ENCODE results near the gene ANKDD1A. TPM values are rescaled to one million over a fixed set of nuclear protein-coding genes. Genes with fewer than 3 reads are reported as not detected.
A peak's percentile ranks its signal among the peaks of the same experiment; 100 is the strongest.

ANKDD1A gene
- total RNA-seq, 4 donors from 2014 or later = 0.45 to 7.8 (median 2.4) TPM

DNA sequence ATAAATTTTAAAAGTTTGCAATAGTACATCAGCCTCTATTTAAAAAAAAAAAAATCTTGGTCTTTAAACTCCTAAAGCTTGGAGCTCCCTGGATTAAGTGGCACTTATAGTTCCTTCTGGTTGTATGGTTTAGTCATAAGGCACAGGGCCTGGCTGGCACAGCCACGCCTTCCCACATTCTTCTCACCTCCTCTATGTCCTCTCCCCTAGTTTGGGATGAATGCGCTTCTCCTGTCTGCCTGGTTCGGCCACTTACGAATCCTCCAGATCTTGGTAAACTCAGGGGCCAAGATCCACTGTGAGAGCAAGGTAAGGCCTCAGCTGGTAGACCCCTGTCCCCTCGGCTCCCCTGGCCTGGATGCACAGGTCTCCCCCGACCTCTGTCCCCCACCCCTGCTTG, 10.0 kb downstream of the ANKDD1A start:
- WGBS, 2 donors = 31 to 40% methylated on average over 5 of the region's 6 CpGs
- DNase-seq = no peak
- TF ChIP-seq CTCF (IDR thresholded peaks at IDR 0.05) (no peak), POLR2A (IDR thresholded peaks at IDR 0.05) (no peak)
- intact Hi-C loops (cut with DNase I) = no loop called here
- no peaks in the 10 kb centered on the region for H3K27me3 ChIP-seq
- no peak overlapping the region for H3K4me3 ChIP-seq
- peaks cover 0 to 19% (median 3%) of the 10 kb centered on the region in 3 donors for H3K4me1 ChIP-seq
- no peaks in the 10 kb centered on the region for H3K36me3 ChIP-seq
- no peaks in the 10 kb centered on the region for H3K9me3 ChIP-seq
- peak overlapping the region in 3 of 4 donors; percentile 16 to 71 (median 66) for H3K27ac ChIP-seq

GRCh38 chr15:64923546-64923945, 11.8 kb downstream of the ANKDD1A start:
- WGBS, 2 donors = 94 to 100% methylated on average over 2 of the region's 2 CpGs
- no peak overlapping the region for H3K4me3 ChIP-seq
- no peaks in the 10 kb centered on the region for H3K27me3 ChIP-seq
- peaks cover 0 to 24% (median 3%) of the 10 kb centered on the region in 3 donors for H3K4me1 ChIP-seq
- TF ChIP-seq CTCF (IDR thresholded peaks at IDR 0.05) (no peak), POLR2A (IDR thresholded peaks at IDR 0.05) (no peak)
- intact Hi-C loops (cut with DNase I) = no loop called here
- no peaks in the 10 kb centered on the region for H3K9me3 ChIP-seq
- H3K27ac ChIP-seq = no peak overlapping the region
- no peak for DNase-seq
- H3K36me3 ChIP-seq = no peaks in the 10 kb centered on the region

DNA sequence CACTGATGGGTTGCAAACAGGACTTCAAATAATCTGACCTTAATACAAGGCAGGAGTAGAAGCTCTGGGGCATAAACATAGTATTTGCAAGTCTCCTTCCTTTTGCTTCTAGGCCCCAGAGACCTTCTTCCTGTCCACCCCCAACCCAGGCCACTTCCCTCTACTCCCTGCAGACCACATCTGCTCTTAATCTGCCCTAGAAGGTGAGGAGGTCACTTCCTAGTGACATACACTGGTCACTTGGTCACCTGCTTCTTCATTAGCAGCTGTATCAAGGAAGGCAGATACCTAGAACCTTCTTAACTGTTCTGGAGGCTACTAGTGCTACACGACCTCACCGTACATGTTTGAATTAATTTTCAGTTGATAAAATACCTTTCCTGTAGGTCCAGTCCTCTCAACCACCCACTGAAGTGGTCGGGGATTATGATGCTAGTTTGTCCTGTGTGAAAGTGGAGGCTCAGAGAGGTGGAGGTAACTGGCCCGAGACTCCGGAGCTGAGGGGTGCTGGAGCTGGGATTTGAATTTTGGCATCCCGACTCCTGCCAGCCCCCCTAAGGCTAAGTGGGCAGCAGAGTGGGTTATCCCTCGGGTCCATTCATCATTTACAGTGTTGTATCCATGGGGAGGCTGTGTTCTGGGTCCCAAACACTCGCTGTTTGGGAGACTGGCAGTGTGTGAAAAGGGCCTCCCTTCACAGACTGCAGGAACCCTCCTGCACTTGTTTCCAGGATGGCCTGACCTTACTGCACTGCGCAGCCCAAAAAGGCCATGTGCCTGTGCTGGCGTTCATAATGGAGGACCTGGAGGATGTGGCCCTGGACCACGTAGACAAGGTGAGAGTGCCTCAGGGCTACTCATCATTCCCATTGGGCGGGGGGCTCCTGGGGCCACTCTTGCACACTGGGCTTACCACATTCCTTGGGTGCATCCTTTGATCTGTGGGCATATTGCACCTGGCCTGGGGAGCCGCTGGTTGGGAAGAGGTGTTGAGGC, 13.9 kb downstream of the ANKDD1A start:
- Histone ChIP-seq H3K36me3 (no peaks in the 10 kb centered on the region), H3K4me1 (peaks cover 0 to 30% (median 3%) of the 10 kb centered on the region in 3 donors), H3K9me3 (no peaks in the 10 kb centered on the region), H3K27ac (no peak overlapping the region), H3K27me3 (no peaks in the 10 kb centered on the region), H3K4me3 (no peak overlapping the region)
- intact Hi-C loops (cut with DNase I) = no loop called here
- 88 to 91% methylated on average over 8 to 11 of the region's 13 CpGs for WGBS, 2 donors
- no peak for DNase-seq
- no peak for TF ChIP-seq POLR2A (IDR thresholded peaks at IDR 0.05)
- TF ChIP-seq CTCF (IDR thresholded peaks at IDR 0.05) = no peak

- DNase-seq = no peak
- intact Hi-C loops (cut with DNase I) = no loop called here
- H3K4me1 ChIP-seq = peaks cover 0 to 22% (median 3%) of the 10 kb centered on the region in 3 donors
- H3K27ac ChIP-seq = no peak overlapping the region
- H3K27me3 ChIP-seq = no peaks in the 10 kb centered on the region
- no peaks in the 10 kb centered on the region for H3K9me3 ChIP-seq
- 92 to 93% methylated on average over 6 to 8 of the region's 8 CpGs for WGBS, 2 donors
- H3K36me3 ChIP-seq = peaks cover 0 to 4% (median 0%) of the 10 kb centered on the region in 3 donors
- TF ChIP-seq CTCF (IDR thresholded peaks at IDR 0.05) (no peak), POLR2A (IDR thresholded peaks at IDR 0.05) (no peak)
- no peak overlapping the region for H3K4me3 ChIP-seq
These were observed 15.0 kb downstream of the ANKDD1A start for GRCh38 chr15:64926661-64927060.

DNA sequence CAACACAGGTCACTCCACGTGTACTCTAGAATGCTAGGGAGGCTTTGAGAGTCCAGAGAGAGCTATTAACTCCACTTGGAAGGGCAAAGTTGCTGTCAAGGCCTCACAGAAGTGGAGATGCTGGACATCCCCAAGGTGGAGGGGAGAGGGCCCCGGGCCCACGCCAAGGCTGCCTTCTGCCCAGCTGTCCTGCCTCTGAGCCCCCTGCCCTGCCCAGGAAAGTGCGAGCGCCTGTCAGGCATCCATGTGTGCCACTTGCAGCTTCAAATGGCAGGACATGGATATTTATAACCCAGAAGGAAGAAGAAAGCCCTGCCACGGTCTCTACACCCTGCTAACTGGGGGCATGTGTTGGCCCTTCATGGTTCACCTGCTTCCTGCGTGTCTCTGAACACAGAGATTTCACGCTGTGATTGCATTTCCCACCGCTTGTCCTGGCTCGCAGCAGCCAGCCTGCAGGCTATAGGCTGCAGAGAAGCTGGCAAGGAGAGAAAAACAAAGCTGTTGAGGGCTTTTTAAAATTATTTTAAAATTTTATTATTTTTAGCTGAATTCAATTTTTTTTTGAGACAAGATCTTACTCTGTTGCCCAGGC, 17.0 kb downstream of the ANKDD1A start:
- Histone ChIP-seq H3K9me3 (no peaks in the 10 kb centered on the region), H3K27me3 (no peaks in the 10 kb centered on the region), H3K4me3 (no peak overlapping the region), H3K36me3 (peaks cover 0 to 15% (median 0%) of the 10 kb centered on the region in 3 donors), H3K27ac (no peak overlapping the region), H3K4me1 (peaks cover 0 to 11% (median 0%) of the 10 kb centered on the region in 3 donors)
- DNase-seq = no peak
- intact Hi-C loops (cut with DNase I) = no loop called here
- TF ChIP-seq POLR2A (IDR thresholded peaks at IDR 0.05) = no peak
- TF ChIP-seq CTCF (IDR thresholded peaks at IDR 0.05) = no peak
- 58 to 66% methylated on average over 9 to 10 of the region's 10 CpGs for WGBS, 2 donors

Data from esophagus squamous epithelium (tissue), 5 donors.